Effector memory CD4-positive, alpha-beta T cell (primary cell): ENCODE measurements around the gene PATJ.
"Not testable (repeated sequence)": the region's sequence is repeated elsewhere in the genome, so short reads cannot be mapped to it uniquely, and the experiment has no call there.

Source experiments
- DNase-seq, 3 donors: peaks; one replicate each; pipeline ENCODE4 v3.0.0-alpha.2; 2020
- H3K27ac ChIP-seq: 2 replicates; pipeline ENCODE4 v1.7.0; 2013; ENCODE audit warnings: mild to moderate bottlenecking, low read length, moderate library complexity; ENCODE audit not compliant: insufficient read depth, poor library complexity, severe bottlenecking
- H3K27me3 ChIP-seq: replicated peaks from 2 replicates; pipeline ENCODE4 v1.7.0; 2013; ENCODE audit warnings: mild to moderate bottlenecking, low read length; ENCODE audit not compliant: insufficient read depth, control insufficient read depth, poor library complexity, severe bottlenecking
- H3K36me3 ChIP-seq: 2 replicates; pipeline ENCODE4 v1.7.0; 2013; ENCODE audit warnings: mild to moderate bottlenecking, low read length, moderate library complexity; ENCODE audit not compliant: control insufficient read depth, insufficient read depth
- H3K4me1 ChIP-seq: 2 replicates; pipeline ENCODE4 v1.7.0; 2013; ENCODE audit warnings: low read length, mild to moderate bottlenecking; ENCODE audit not compliant: control insufficient read depth, insufficient read depth, poor library complexity, severe bottlenecking
- H3K4me3 ChIP-seq: 2 replicates; pipeline ENCODE4 v1.7.0; 2013; ENCODE audit warnings: low read length, low read depth, mild to moderate bottlenecking; ENCODE audit not compliant: insufficient read depth, poor library complexity, severe bottlenecking
- H3K9me3 ChIP-seq: 2 replicates; pipeline ENCODE4 v1.7.0; 2013; ENCODE audit warnings: mild to moderate bottlenecking, low read length, moderate library complexity; ENCODE audit not compliant: control insufficient read depth

Gene PATJ

GRCh38 chr1:62181532-62181931, 439.3 kb downstream of the PATJ start:
- Histone ChIP-seq H3K4me1 (no peaks in the 10 kb centered on the region), H3K27ac (no peak overlapping the region), H3K9me3 (no peaks in the 10 kb centered on the region), H3K4me3 (no peak overlapping the region), H3K36me3 (no peaks in the 10 kb centered on the region), H3K27me3 (no peaks in the 10 kb centered on the region)
- DNase-seq, result no peak

GRCh38 chr1:62182157-62182556, 439.9 kb downstream of the PATJ start:
- not testable (repeated sequence) for H3K4me1 ChIP-seq, H3K27ac ChIP-seq, H3K9me3 ChIP-seq, H3K27me3 ChIP-seq, H3K4me3 ChIP-seq, H3K36me3 ChIP-seq, DNase-seq

GRCh38 chr1:62183164-62184020, 441.1 kb downstream of the PATJ start:
- DNase-seq, H3K27me3 ChIP-seq, H3K9me3 ChIP-seq, H3K27ac ChIP-seq, H3K4me1 ChIP-seq, H3K4me3 ChIP-seq, H3K36me3 ChIP-seq: not testable (repeated sequence)

GRCh38 chr1:62184336-62184735, 442.1 kb downstream of the PATJ start:
- Histone ChIP-seq H3K4me3 (no peak overlapping the region), H3K4me1 (no peaks in the 10 kb centered on the region), H3K27me3 (no peaks in the 10 kb centered on the region), H3K9me3 (no peaks in the 10 kb centered on the region), H3K27ac (no peak overlapping the region), H3K36me3 (no peaks in the 10 kb centered on the region)
- no peak for DNase-seq

- H3K36me3 ChIP-seq, DNase-seq, H3K27ac ChIP-seq, H3K27me3 ChIP-seq, H3K9me3 ChIP-seq, H3K4me1 ChIP-seq, H3K4me3 ChIP-seq: not testable (repeated sequence)
Observed at GRCh38 chr1:62185233-62185632, 443.0 kb downstream of the PATJ start.

DNA sequence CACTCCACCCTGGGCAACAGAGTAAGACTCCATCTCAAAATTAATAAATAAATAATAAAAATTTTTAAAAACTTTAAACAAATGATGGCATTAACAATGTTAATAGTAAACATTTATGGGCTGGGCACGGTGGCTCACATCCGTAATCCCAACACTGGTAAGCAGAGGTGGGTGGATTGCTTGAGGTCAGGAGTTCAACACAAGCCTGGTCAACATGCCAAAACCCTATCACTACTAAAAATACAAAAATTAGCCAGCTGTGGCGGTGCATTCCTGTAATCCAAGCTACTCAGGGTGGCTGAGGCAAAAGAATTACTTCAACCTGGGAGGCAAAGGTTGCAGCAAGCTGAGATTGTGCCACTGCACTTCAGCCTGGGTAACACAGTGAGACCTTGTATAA, 443.4 kb downstream of the PATJ start:
- no peaks in the 10 kb centered on the region for H3K36me3 ChIP-seq
- no peaks in the 10 kb centered on the region for H3K27me3 ChIP-seq
- no peaks in the 10 kb centered on the region for H3K4me1 ChIP-seq
- H3K27ac ChIP-seq, result no peak overlapping the region
- no peak for DNase-seq
- no peaks in the 10 kb centered on the region for H3K9me3 ChIP-seq
- H3K4me3 ChIP-seq, result no peak overlapping the region

- Histone ChIP-seq H3K27ac (no peak overlapping the region), H3K4me1 (no peaks in the 10 kb centered on the region), H3K36me3 (no peaks in the 10 kb centered on the region), H3K4me3 (no peak overlapping the region), H3K27me3 (no peaks in the 10 kb centered on the region), H3K9me3 (no peaks in the 10 kb centered on the region)
- DNase-seq, result no peak
Observed at GRCh38 chr1:62187548-62187947, 445.3 kb downstream of the PATJ start.

- H3K36me3 ChIP-seq, result no peaks in the 10 kb centered on the region
- H3K4me1 ChIP-seq, result no peaks in the 10 kb centered on the region
- H3K27ac ChIP-seq, result no peak overlapping the region
- H3K4me3 ChIP-seq, result no peak overlapping the region
- H3K27me3 ChIP-seq, result no peaks in the 10 kb centered on the region
- no peak for DNase-seq
- H3K9me3 ChIP-seq, result no peaks in the 10 kb centered on the region
Observed at GRCh38 chr1:62188111-62188510, 445.8 kb downstream of the PATJ start.

DNA sequence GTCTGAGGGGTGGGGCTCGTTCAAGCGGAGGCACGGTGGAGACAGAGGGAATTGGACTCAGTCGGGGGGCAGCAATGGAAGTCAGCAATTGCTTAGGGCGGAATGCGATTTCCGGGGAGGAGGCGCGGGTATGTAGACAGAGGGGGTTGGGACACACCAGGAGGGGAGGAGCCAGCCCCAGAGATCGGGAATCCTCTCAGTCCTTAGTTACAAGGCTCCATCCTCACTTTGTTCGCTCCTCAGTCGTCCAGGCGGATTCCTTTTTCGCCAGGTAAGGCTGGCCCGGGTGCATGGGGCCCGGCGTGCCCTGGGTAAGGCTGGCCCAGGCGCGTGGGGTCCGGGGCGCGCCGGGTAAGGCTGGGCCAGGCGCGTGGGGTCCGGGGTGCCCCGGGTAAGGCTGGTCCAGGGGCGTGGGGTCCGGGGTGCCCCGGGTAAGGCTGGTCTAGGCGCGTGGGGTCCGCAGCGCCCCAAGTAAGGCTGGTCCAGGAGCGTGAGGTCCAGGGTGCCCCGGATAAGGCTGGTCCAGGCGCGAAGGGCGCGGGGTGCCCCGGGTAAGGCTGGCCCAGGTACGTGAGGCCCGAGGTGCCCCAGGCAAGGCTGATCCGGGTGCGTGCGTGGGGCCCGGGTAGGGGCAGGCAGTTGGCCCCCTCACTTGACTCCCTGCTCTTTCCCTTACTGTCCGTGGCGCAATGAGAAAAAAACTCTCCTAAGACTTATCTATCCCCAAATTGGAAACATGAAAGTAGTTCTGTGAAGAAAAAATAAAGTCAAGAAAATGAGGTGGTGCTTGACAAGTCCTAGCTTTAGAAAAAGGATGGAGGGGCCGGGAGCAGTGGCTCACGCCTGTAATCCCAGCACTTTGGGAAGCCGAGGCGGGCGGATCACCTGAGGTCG, 452.6 kb downstream of the PATJ start, which contains the start of gene L1TD1:
L1TD1 (plus strand) TSS at position 199 of the 894 bp plus-strand sequence. CDS start 11,780 bp downstream, outside the sequence.
- Histone ChIP-seq H3K27ac (no peak within 1 kb of the TSS), H3K4me1 (no peaks in the 10 kb centered on the region), H3K9me3 (no peaks in the 10 kb centered on the region), H3K36me3 (no peaks in the 10 kb centered on the region), H3K4me3 (no peak within 1 kb of the TSS), H3K27me3 (no peaks in the 10 kb centered on the region)
- no peak for DNase-seq
